Hypothalamus (tissue), 51 donors: ENCODE data around the gene UBE2QL1.
A peak's percentile ranks its signal among the peaks of the same experiment; 100 is the strongest.

Experiments used
- DNase-seq, 51 donors: peaks; one replicate each; lab custom pipeline; 2025; lab: John Stamatoyannopoulos, UW

Gene UBE2QL1

GRCh38 chr5:6448622-6449464 lies at the start of gene UBE2QL1:
Gene UBE2QL1 (plus strand): TSS chr5:6448859. CDS start chr5:6448894, 35 bp downstream.
- DNase-seq = peak in 1 of 51 donors; percentile 18

GRCh38 chr5:6399980-6400910 lies 48.4 kb upstream of the UBE2QL1 start:
- DNase-seq = no peak

- DNase-seq = no peak
Measured at GRCh38 chr5:6401410-6401809, 47.2 kb upstream of the UBE2QL1 start.

DNA sequence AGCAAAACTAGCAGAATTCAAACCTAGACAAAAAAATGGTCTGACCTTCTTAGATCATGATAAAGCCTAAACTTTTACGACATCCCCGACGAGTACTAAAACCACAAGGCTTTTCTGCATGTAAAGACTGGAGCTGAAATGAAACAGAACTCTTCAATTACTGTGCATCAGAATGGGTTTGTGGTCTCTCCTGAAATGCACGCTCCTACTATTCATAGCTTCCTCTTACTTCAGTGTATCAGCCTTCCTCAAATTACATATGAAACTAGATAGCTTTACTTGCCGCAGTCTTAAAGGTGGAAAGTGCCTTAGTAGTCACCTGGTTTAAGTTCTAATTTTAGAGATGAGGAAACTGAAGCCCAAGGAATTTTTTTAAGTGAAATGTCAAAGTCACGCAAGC lies 45.7 kb upstream of the UBE2QL1 start:
- DNase-seq = no peak

DNA sequence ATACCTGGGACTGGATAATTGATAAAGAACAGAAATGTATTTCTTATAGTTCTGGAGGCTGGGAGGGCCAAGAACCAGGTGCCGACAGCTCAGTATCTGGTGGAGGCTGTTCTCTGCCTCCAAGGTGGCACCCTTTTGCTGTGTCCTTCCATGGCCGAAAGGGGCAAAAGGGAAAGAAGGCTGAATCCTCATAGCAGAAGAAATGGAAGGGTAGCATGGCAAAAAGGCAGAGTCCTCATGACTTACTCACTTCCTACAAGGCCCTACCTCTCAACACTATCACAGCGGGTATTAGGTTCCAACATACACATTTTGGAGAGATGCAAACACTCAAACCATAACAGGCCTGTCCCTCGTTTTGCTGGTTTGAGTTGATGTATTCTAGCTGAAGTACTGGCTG lies 45.2 kb upstream of the UBE2QL1 start:
- DNase-seq = no peak

DNA sequence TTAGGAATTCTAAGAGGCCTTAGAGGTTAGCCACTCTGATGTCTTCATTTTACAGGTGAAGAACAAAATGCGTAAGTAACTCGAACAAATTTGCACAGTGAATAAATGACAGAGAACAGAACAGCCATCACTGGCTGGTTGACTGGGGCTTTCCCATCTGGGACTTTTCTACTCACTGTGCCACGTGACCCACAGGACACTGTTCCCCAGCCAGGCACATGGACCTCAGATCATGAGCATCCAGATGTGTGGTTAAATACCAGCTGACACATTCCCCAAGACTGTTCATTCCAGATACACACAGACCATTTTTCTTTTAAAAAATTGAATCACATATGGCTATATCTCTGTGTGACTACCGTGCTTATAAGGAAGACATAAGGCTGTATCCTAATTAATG lies 44.5 kb upstream of the UBE2QL1 start:
- DNase-seq = no peak

- DNase-seq = no peak
Measured at GRCh38 chr5:6405591-6405990, 43.1 kb upstream of the UBE2QL1 start.

DNA sequence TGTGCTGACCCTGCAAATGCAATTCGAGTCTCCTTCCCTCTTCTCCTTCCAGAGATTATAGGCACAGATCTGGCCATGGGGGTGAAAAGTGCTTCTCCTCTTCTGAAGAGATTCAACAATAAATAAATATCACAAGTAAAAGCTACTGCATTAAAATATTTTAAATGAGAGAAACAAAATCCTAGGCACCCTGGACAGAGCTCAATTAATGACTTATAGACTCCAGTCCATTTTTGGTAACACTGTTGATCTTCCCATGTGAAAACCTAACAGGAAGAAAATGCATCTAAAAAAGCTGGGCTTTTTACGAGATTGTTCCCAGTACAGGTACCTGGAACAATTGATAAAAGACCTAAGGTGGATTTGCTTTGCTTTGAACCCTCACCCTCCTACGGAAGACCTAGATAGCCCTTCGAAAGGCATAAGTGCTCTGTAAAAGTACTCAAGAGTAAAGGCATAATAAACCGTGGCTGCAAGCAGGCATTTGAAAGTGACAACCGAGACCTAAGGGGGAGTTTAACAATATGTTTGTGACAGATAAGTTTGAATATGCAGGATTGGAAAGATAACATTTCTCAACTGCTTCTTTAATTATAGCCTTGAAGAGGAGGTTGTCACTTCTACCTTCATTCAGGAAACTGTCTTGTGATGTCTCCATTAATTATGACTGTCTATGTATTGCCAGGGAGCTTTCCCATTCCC lies 41.0 kb upstream of the UBE2QL1 start:
- DNase-seq = no peak

DNA sequence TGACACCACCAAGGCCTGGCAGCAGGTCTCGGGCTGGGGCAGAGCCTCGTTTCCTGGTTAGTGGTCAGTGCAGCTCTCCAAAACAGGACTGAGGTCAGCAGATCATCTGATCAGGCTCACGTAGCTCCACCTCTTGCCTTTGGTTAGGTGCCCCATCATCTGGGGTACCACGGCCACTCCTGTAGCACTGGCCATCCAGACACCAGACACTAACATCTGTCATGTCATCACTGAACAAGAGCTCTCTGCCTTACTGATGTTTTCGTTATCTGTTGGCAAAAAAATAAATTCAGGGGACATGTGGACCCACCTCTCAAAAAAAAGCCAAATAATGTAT lies 40.4 kb upstream of the UBE2QL1 start:
- no peak for DNase-seq

GRCh38 chr5:6408627-6409446 lies 39.8 kb upstream of the UBE2QL1 start:
- DNase-seq = no peak

- peak in 1 of 51 donors; percentile 29 for DNase-seq
Measured at GRCh38 chr5:6410421-6410820, 38.2 kb upstream of the UBE2QL1 start.

DNA sequence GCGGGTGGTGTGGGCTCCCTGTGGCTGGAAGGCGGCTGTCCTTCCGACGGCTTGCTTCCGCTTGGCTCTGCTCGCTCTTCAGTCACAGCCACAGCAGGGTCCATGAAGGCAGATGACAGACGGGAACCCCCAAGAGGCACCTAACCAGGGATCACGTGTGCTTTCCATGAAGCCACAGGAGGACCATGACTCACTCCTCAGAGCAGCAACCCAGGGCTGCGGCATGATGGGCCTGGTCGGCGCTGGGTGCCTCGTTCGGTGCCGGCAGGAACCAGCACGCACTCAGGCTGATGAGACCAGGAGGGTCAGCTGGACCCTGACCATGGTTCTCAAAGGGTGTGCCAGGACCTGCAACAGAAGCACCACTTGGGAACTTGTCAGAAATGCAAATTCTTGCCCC lies 37.5 kb upstream of the UBE2QL1 start:
- DNase-seq = no peak

GRCh38 chr5:6412811-6413210 lies 35.8 kb upstream of the UBE2QL1 start:
- no peak for DNase-seq

- DNase-seq = no peak
Measured at GRCh38 chr5:6417657-6418056, 31.0 kb upstream of the UBE2QL1 start.

- DNase-seq = no peak
Measured at GRCh38 chr5:6418679-6419276, 29.9 kb upstream of the UBE2QL1 start.

DNA sequence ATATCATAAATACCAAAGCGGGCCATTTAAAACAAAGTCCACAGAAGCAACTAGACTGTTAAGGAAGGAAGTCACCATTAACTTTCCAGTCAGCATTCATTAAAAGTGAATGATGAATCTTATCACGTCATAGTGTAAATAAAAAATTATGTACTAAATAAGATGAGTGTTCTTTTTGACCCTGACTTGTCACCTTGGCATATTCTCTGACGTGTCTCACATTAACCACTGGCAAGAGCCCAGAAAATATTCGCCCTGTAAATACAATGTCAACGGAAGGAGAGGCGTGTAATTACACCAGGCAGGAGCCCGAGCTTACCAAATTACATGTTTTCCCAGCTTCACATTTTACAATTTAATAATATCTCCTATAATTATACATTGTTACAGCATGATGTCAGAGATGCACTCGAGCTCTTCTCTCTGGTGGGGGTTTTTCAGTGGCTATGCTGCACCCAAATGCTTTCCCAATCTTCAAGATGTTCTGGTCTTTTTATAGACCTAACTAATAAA lies 29.3 kb upstream of the UBE2QL1 start:
- no peak for DNase-seq

DNA sequence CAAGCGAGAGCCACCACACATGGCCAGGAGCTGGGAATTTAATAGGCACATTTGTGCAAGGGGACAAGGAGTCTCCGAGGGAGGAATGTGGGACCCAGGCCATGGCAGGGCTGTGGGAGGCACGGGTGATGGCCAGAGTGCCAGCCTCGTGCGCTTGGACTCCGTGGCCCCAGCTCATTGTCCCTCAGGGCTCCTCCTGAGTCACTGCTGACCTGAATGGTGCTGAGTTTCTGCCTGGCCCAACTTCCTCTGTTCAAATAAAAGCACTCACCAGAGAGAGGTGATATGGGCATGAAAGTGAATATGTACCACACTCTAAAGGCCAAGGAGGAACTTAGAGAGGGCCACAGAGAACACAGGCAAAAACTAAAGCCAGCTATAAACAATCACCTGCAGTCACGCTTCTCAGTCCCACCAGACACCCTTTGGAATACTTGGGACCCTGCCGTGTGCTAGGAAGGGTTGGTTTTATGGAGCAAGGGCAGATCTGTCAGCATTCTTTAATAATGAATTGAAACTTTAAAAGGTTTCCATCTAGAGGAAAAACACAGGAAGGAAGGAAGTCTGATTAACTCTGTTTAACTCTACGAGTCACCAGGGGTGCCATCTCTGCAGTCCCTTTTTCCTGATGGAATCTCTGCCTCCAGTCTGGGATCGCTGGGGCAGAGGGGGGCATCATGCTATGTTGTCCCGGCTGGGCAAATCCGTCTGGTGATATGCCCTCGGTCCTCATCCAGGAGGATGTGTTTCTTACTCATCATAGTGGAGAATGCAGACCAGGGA lies 25.1 kb upstream of the UBE2QL1 start:
- DNase-seq = no peak

- no peak for DNase-seq
Measured at GRCh38 chr5:6424110-6424659, 24.5 kb upstream of the UBE2QL1 start.
